Stimulated activated CD4-positive, alpha-beta T cell treated with anti-CD3 and anti-CD28 coated beads, Interleukin-2, amount 100 ng/mL, for 24 hours (primary cell): ENCODE results near the gene ASPM.
"Not testable (repeated sequence)": the region's sequence is repeated elsewhere in the genome, so short reads cannot be mapped to it uniquely, and the experiment has no call there.

Source experiments
- DNase-seq, 2 donors: peaks; one replicate each; pipeline ENCODE4 v3.0.0-alpha.2; 2020

Gene ASPM

GRCh38 chr1:197141575-197141974 is 4.9 kb downstream of the ASPM start:
- no peak for DNase-seq

DNA sequence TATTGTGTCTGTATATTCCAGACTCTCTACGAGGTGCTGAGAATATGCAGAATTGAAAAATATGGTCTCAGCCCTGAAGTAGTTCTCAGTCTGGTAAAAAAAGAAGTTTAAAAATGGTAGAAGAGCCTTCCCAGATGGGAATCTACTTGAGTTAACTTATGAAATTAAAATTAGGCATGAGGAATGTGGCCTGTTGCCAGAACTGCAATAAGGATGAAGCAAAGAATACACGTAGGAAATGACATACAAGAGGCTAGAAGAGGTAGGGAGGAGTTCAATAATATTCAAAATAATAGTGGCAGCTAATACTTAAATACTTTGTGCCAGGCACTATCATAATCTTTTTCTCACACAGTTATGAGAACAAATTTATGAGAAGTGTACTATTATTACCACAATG is 6.3 kb downstream of the ASPM start:
- DNase-seq, result no peak

- DNase-seq, result no peak
Observed at GRCh38 chr1:197139169-197139568, 7.3 kb downstream of the ASPM start.

DNA sequence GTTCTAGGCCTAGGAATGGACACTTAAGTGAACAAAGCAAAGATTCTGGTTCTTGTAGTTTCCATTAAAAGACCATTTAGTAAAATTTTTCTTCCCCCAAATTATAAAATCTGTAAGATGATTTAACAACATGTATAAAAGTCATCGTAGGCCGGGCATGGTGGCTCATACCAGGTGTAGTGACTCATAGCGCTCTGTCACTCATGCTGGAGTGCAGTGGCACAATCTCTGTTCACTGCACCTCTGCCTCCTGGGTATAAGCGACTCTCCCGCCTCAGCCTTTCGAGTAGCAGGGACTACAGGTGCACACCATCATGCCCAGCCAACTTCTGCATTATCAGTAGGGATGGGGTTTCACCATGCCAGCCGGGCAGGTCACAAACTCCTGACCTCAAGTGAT is 9.1 kb downstream of the ASPM start:
- no peak for DNase-seq

- DNase-seq, result no peak
Observed at GRCh38 chr1:197130677-197131304, 15.7 kb downstream of the ASPM start.

DNA sequence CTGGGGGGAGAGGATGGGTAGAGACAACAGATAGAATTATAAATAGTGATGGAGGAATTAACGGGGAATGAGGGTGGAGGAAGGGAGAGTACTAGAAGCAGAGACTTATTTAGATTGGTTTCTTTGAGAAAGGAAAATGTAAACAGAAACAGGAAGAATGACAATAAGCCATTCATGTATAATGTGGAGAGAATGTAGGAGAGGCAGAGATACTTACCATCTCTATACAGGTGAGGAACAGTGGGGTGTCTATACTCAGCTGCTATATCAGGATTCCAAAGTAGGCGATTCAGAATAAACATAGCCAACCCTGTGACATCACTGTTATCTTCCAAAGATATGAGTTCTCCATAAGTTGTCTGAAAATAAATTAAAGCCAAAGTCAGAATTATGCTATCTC is 16.8 kb downstream of the ASPM start:
- no peak for DNase-seq

DNA sequence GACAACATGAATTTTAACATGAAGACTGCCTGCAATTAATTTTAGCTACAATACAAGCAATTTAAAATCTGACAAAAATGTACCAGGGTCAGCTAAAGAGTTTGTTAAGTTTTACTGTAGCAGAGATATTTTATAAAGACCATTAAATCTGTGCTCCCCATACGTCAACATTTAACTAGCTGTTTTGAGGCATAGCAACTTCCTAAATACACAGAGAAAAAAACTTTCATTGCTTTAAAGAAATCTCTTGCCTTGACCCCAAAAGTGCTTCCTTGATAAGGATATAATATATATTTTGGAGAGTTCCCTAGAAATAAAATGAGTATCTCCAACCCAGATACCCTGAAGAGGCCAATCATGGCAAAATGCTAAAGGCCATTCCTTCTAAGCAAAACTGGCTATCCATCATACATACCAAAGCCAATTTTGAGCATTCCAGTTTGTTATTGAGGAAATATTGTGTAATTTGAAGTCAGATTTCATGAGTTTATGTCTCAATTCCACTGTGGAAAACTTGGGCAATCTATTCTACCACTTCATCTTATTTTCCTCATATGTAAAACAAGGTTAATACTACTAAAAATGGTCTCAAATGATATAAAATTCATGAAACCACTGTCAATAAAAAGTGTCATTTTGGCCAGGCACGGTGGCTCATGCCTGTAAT is 19.1 kb downstream of the ASPM start:
- DNase-seq, result no peak

- DNase-seq, result no peak
Observed at GRCh38 chr1:197126691-197127090, 19.8 kb downstream of the ASPM start.

DNA sequence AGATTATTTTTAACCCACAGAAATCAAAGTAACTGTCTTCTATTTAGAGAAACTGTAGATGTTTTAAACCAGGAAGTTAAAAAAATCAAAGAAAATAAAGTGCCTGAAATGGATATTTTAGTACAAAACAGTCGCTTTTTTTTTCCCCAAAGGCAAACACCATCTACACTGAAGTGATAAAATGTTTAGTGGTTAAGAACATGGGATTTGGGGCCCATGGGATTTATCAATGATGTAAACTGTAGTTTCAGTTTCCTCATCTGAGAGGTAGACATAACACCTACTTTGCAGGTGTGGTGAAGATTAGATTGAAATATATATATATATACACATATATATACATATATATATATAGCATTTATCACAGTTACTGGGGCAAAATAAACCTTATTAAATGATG is 22.1 kb downstream of the ASPM start:
- no peak for DNase-seq

- DNase-seq, result no peak
Observed at GRCh38 chr1:197116156-197116555, 30.3 kb downstream of the ASPM start.

DNA sequence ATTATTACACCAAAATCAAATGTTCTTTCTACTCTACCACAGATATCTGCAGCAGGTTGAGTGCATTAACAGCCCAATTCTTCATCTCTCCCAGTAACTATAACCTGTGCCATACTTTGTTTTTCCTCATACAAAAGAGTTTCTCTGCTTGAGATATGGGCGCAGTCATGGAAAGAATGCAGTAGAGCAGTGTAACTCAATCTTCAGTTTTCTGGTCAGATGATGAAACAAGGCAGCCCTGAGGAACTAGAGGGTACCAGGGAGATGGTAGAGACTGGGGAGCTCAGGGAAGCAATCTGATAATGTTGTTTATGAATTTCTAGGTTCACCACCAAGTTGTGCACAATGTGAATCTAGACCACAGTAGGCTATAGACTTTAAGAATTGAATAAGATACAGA is 39.6 kb downstream of the ASPM start:
- no peak for DNase-seq

GRCh38 chr1:197103300-197103699 is 43.2 kb downstream of the ASPM start:
- no peak for DNase-seq

DNA sequence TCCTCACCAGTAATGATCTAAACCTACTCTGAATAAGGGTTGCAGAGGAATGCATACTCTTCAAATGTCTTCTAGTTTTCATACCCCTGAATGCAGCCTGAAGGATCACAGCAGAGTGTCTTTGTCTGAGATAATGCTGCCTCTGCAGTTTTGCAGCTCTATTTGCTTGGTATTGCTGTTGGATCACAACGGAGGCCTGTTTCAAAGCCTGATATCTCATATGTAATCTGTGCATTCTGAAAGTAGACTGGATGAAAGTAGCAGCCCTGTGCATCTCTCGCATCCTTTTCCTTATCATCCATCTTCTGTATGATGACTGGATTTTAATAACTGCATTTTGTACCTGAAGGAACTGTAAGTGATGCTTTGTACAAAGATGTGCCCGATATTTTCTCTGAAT is 44.5 kb downstream of the ASPM start:
- no peak for DNase-seq

GRCh38 chr1:197100677-197101076 is 45.8 kb downstream of the ASPM start:
- no peak for DNase-seq

DNA sequence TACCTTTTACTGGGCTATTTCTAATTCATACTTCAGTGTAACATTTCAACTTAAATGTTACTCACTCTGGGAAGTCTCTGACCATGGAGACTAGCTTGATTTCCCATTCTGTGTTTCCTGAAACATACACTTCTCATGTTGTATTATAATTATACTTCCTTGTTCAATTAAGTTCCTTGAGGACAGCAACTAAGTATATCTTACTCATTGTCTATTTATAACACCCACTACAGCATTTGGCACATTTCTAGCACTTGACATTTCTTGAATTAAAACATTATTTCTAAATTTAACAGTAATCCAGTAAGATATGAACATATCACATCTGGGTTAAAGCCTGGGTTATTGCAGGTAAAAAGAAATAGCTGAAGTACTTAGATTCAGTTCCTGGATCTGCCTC is 47.0 kb downstream of the ASPM start:
- DNase-seq, result no peak

DNA sequence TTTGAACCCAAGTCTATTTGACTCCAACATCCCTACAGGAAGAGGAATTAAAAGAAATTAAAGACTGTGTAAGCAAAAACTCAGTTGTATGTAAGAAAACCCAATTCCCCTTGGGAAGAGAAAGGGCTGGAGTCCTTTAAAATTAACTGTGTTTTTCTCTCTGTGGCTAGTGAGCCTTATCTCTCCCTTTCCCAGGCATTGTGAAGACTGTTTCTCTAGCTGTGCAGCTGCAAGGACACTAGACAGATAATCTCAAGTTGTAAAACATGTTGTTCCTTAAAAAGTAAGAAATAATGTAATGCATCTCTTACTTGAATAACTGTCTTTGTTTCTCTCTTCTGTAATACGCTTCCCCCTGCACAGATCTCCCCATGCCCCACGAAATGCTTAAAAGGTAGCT is 49.5 kb downstream of the ASPM start:
- not testable (repeated sequence) for DNase-seq

- no peak for DNase-seq
Observed at GRCh38 chr1:197096137-197096536, 50.3 kb downstream of the ASPM start.

DNA sequence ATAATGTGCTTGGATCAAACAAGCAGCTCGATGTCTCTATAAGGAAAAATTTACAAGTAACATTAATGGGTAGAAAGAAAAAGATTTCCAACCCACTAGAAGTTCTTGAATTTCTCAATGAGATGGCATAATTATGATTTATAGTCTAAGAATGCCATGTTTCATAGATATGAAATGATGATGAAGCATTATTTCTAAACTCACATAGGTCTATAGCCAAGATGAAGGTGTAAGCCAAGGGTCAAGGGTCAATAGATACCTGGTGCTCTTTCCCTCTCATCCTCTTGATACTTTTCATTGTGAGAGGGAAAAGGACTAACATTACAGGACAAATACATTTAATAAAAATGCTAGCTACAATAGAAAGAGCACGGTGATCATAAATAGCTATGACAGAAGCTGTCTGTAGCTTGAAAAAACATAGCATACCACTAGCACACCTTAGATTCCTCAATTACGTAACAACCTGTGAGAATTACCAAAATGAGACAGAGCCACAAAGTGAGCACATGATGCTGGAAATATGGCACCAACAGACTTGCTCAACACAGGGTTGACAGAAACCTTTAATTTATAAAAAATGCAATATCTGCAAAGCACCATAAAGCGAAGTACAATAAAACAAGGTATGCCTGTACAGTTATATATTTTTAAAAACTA is 53.1 kb downstream of the ASPM start:
- DNase-seq, result no peak

- no peak for DNase-seq
Observed at GRCh38 chr1:197092491-197093023, 53.9 kb downstream of the ASPM start.

- no peak for DNase-seq
Observed at GRCh38 chr1:197083474-197083873, 63.0 kb downstream of the ASPM start.

DNA sequence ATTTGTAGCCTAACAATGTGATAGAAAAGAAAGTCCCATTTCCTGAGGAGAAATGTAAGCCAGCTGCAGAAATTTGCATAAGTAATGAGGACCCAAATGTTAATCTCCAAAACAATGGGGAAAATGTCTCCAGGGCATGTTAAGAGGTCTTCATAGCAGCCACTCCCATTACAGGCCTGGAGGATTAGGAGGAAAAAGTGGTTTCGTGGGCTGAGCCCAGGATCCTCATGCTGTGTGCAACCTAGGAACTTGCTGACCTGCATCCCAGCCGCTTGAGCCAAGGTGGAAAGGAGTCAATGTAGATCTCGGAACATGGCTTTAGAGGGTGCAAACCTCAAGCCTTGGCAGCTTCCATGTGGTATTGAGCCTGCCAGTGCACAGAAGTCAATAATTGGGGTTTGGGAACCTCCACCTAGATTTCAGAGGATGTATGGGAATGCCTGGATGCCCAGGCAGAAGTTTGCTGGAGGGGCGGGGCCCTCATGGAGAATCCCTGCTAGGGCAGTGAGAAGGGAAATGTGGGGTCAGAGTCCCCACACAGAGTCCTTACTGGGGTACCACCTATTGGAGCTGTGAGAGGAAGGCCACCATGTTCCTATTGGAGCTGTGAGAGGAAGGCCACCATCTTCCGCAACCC is 65.2 kb downstream of the ASPM start:
- DNase-seq, result no peak

GRCh38 chr1:197080323-197080722 is 66.1 kb downstream of the ASPM start:
- no peak for DNase-seq

- no peak for DNase-seq
Observed at GRCh38 chr1:197076585-197076984, 69.9 kb downstream of the ASPM start.

GRCh38 chr1:197073978-197074377 is 72.5 kb downstream of the ASPM start:
- DNase-seq, result no peak
